Activated CD4-positive, alpha-beta memory T cell treated with anti-CD3 and anti-CD28 coated beads, Interleukin-2, amount 10 ng/mL, durations not matched to agents 7 days and 5 days (primary cell): Measurements from ENCODE around the gene ESR2. TPM values are rescaled to one million over a fixed set of nuclear protein-coding genes. Genes with fewer than 3 reads are reported as not detected.
"Not testable (repeated sequence)": the region's sequence is repeated elsewhere in the genome, so short reads cannot be mapped to it uniquely, and the experiment has no call there.

Source experiments
- CTCF ChIA-PET: fragments of 350-600 bp; sonication (Branson Sonifier 250); formaldehyde crosslinking; loops from one replicate; lab custom pipeline; 2021; ENCODE audit warnings: antibody characterized with exemption, inconsistent platforms; lab: Charles Lee
- POLR2A ChIA-PET: fragments of 350-600 bp; sonication (Branson Sonifier 250); formaldehyde crosslinking; loops from one replicate; lab custom pipeline; 2021; ENCODE audit warnings: antibody characterized with exemption; lab: Charles Lee
- DNase-seq: peaks from one replicate; pipeline ENCODE4 v3.0.0-alpha.2; 2020
- H3K27ac Mint-ChIP-seq: one replicate; pipeline ENCODE4 v1.8.0; 2021; ENCODE audit warnings: mild to moderate bottlenecking, mixed read lengths
- H3K27me3 Mint-ChIP-seq: one replicate; pipeline ENCODE4 v1.8.0; 2021; ENCODE audit warnings: mixed read lengths
- H3K36me3 Mint-ChIP-seq: one replicate; pipeline ENCODE4 v1.8.0; 2021; ENCODE audit warnings: low read depth, mixed read lengths
- H3K4me1 Mint-ChIP-seq: one replicate; pipeline ENCODE4 v1.8.0; 2021; ENCODE audit warnings: mixed read lengths
- H3K4me3 Mint-ChIP-seq: one replicate; pipeline ENCODE4 v1.8.0; 2021; ENCODE audit warnings: mild to moderate bottlenecking, mixed read lengths
- H3K9me3 Mint-ChIP-seq: one replicate; pipeline ENCODE4 v1.8.0; 2021; ENCODE audit warnings: mixed read lengths
- total RNA-seq, 2 experiments: library from RNA; stranded (reverse); gene quantifications; one replicate each; pipeline ENCODE4 v1.2.3, GENCODE V29; 2021

Gene ESR2
- total RNA-seq, 2 experiments from 2014 or later: 0.13 to 0.18 TPM

GRCh38 chr14:64215274-64215673 is 78.9 kb downstream of the ESR2 start:
- Mint-ChIP-seq H3K27me3 (no peaks in the 10 kb centered on the region), H3K4me1 (peaks cover 6% of the 10 kb centered on the region), H3K9me3 (no peaks in the 10 kb centered on the region), H3K4me3 (no peak overlapping the region), H3K27ac (no peak overlapping the region), H3K36me3 (peaks cover 67% of the 10 kb centered on the region)
- DNase-seq: no peak
- POLR2A ChIA-PET: no interaction called here
- CTCF ChIA-PET: no interaction called here

- POLR2A ChIA-PET: no interaction called here
- peaks cover 66% of the 10 kb centered on the region for H3K36me3 Mint-ChIP-seq
- H3K4me3 Mint-ChIP-seq: no peak overlapping the region
- CTCF ChIA-PET: no interaction called here
- DNase-seq: no peak
- no peaks in the 10 kb centered on the region for H3K27me3 Mint-ChIP-seq
- no peak overlapping the region for H3K27ac Mint-ChIP-seq
- peaks cover 6% of the 10 kb centered on the region for H3K4me1 Mint-ChIP-seq
- no peaks in the 10 kb centered on the region for H3K9me3 Mint-ChIP-seq
Observed at GRCh38 chr14:64213853-64214570, 80.2 kb downstream of the ESR2 start.

GRCh38 chr14:64213086-64213485 is 81.1 kb downstream of the ESR2 start:
- POLR2A ChIA-PET: no interaction called here
- peaks cover 63% of the 10 kb centered on the region for H3K36me3 Mint-ChIP-seq

GRCh38 chr14:64212666-64213065 is 81.5 kb downstream of the ESR2 start:
- Mint-ChIP-seq H3K27me3 (no peaks in the 10 kb centered on the region), H3K36me3 (peaks cover 60% of the 10 kb centered on the region), H3K4me1 (peaks cover 3% of the 10 kb centered on the region), H3K27ac (no peak overlapping the region), H3K4me3 (no peak overlapping the region), H3K9me3 (no peaks in the 10 kb centered on the region)
- POLR2A ChIA-PET: no interaction called here
- DNase-seq: no peak
- CTCF ChIA-PET: no interaction called here

More at GRCh38 chr14:64213086-64213485, 81.1 kb downstream of the ESR2 start:
- Mint-ChIP-seq H3K9me3 (no peaks in the 10 kb centered on the region), H3K27ac (no peak overlapping the region), H3K27me3 (no peaks in the 10 kb centered on the region), H3K4me1 (peaks cover 3% of the 10 kb centered on the region), H3K4me3 (no peak overlapping the region)
- CTCF ChIA-PET: no interaction called here
- no peak for DNase-seq

- peaks cover 44% of the 10 kb centered on the region for H3K36me3 Mint-ChIP-seq
- DNase-seq, CTCF ChIA-PET, H3K4me1 Mint-ChIP-seq, H3K9me3 Mint-ChIP-seq, H3K27me3 Mint-ChIP-seq, POLR2A ChIA-PET, H3K27ac Mint-ChIP-seq, H3K4me3 Mint-ChIP-seq: not testable (repeated sequence)
Observed at GRCh38 chr14:64210912-64211311, 83.3 kb downstream of the ESR2 start.

GRCh38 chr14:64210216-64210615 is 84.0 kb downstream of the ESR2 start:
- CTCF ChIA-PET: interaction anchor here (1.0 kb wide), 1 partner anchor 9 kb away, joined by 3 read pairs; no protein-coding TSS in a partner anchor
- H3K27ac Mint-ChIP-seq: no peak overlapping the region
- H3K36me3 Mint-ChIP-seq: peaks cover 37% of the 10 kb centered on the region

GRCh38 chr14:64209444-64210131 is 84.6 kb downstream of the ESR2 start:
- Mint-ChIP-seq H3K4me3 (no peak overlapping the region), H3K27me3 (no peaks in the 10 kb centered on the region), H3K9me3 (no peaks in the 10 kb centered on the region), H3K4me1 (peaks cover 3% of the 10 kb centered on the region), H3K36me3 (peaks cover 35% of the 10 kb centered on the region), H3K27ac (no peak overlapping the region)
- DNase-seq: no peak
- POLR2A ChIA-PET: no interaction called here
- CTCF ChIA-PET: interaction anchor here (0.6 to 1.0 kb wide), 2 partner anchors 9 to 428 kb away, joined by 3 read pairs; no protein-coding TSS in a partner anchor

More at GRCh38 chr14:64210216-64210615, 84.0 kb downstream of the ESR2 start:
- H3K9me3 Mint-ChIP-seq: no peaks in the 10 kb centered on the region
- H3K4me1 Mint-ChIP-seq: peaks cover 3% of the 10 kb centered on the region
- H3K27me3 Mint-ChIP-seq: no peaks in the 10 kb centered on the region
- POLR2A ChIA-PET: no interaction called here
- DNase-seq: no peak
- no peak overlapping the region for H3K4me3 Mint-ChIP-seq

GRCh38 chr14:64208981-64209380 is 85.2 kb downstream of the ESR2 start:
- H3K27ac Mint-ChIP-seq: no peak overlapping the region
- no peak for DNase-seq
- H3K36me3 Mint-ChIP-seq: peaks cover 35% of the 10 kb centered on the region
- CTCF ChIA-PET: interaction anchor here (1.0 kb wide), 1 partner anchor 10 kb away, joined by 3 read pairs; no protein-coding TSS in a partner anchor
- H3K9me3 Mint-ChIP-seq: no peaks in the 10 kb centered on the region
- no peaks in the 10 kb centered on the region for H3K27me3 Mint-ChIP-seq
- POLR2A ChIA-PET: no interaction called here
- H3K4me1 Mint-ChIP-seq: peaks cover 3% of the 10 kb centered on the region
- H3K4me3 Mint-ChIP-seq: no peak overlapping the region

- peaks cover 32% of the 10 kb centered on the region for H3K36me3 Mint-ChIP-seq
- no peaks in the 10 kb centered on the region for H3K27me3 Mint-ChIP-seq
- DNase-seq: no peak
- peaks cover 3% of the 10 kb centered on the region for H3K4me1 Mint-ChIP-seq
- ChIA-PET CTCF (no interaction called here), POLR2A (no interaction called here)
- H3K9me3 Mint-ChIP-seq: no peaks in the 10 kb centered on the region
- H3K4me3 Mint-ChIP-seq: no peak overlapping the region
- no peak overlapping the region for H3K27ac Mint-ChIP-seq
Observed at GRCh38 chr14:64208261-64208660, 85.9 kb downstream of the ESR2 start.

- Mint-ChIP-seq H3K36me3 (peaks cover 3% of the 10 kb centered on the region), H3K9me3 (no peaks in the 10 kb centered on the region), H3K4me3 (no peak overlapping the region), H3K4me1 (no peaks in the 10 kb centered on the region), H3K27ac (no peak overlapping the region), H3K27me3 (no peaks in the 10 kb centered on the region)
- ChIA-PET POLR2A (interaction anchor here (1.2 kb wide), 1 partner anchor 134 kb away, joined by 3 read pairs; no protein-coding TSS in a partner anchor), CTCF (interaction anchor here (1.2 kb wide), 1 partner anchor 100 kb away, joined by 4 read pairs; no protein-coding TSS in a partner anchor)
- DNase-seq: no peak
Observed at GRCh38 chr14:64203366-64204006, 90.7 kb downstream of the ESR2 start.

GRCh38 chr14:64202716-64203115 is 91.5 kb downstream of the ESR2 start:
- H3K4me1 Mint-ChIP-seq: peaks cover 2% of the 10 kb centered on the region
- no peaks in the 10 kb centered on the region for H3K27me3 Mint-ChIP-seq
- H3K9me3 Mint-ChIP-seq: no peaks in the 10 kb centered on the region
- ChIA-PET CTCF (interaction anchor here (1.2 kb wide), 1 partner anchor 101 kb away, joined by 4 read pairs; no protein-coding TSS in a partner anchor), POLR2A (interaction anchor here (1.2 kb wide), 1 partner anchor 135 kb away, joined by 3 read pairs; no protein-coding TSS in a partner anchor)
- peaks cover 3% of the 10 kb centered on the region for H3K36me3 Mint-ChIP-seq
- no peak overlapping the region for H3K27ac Mint-ChIP-seq
- no peak for DNase-seq
- H3K4me3 Mint-ChIP-seq: no peak overlapping the region

GRCh38 chr14:64201921-64202545 is 92.1 kb downstream of the ESR2 start:
- ChIA-PET POLR2A (no interaction called here), CTCF (no interaction called here)
- H3K27ac Mint-ChIP-seq: no peak overlapping the region
- peaks cover 3% of the 10 kb centered on the region for H3K36me3 Mint-ChIP-seq
- peaks cover 5% of the 10 kb centered on the region for H3K4me1 Mint-ChIP-seq
- DNase-seq: no peak
- no peaks in the 10 kb centered on the region for H3K27me3 Mint-ChIP-seq
- no peaks in the 10 kb centered on the region for H3K9me3 Mint-ChIP-seq
- no peak overlapping the region for H3K4me3 Mint-ChIP-seq
